ENCODE data around the gene MSMB. TPM values are rescaled to one million over a fixed set of nuclear protein-coding genes. Genes with fewer than 3 reads are reported as not detected.
"Not testable (repeated sequence)": the region's sequence is repeated elsewhere in the genome, so short reads cannot be mapped to it uniquely, and the experiment has no call there.

Gene MSMB
- total RNA-seq, 1 donor from 2014 or later = not detected

DNA sequence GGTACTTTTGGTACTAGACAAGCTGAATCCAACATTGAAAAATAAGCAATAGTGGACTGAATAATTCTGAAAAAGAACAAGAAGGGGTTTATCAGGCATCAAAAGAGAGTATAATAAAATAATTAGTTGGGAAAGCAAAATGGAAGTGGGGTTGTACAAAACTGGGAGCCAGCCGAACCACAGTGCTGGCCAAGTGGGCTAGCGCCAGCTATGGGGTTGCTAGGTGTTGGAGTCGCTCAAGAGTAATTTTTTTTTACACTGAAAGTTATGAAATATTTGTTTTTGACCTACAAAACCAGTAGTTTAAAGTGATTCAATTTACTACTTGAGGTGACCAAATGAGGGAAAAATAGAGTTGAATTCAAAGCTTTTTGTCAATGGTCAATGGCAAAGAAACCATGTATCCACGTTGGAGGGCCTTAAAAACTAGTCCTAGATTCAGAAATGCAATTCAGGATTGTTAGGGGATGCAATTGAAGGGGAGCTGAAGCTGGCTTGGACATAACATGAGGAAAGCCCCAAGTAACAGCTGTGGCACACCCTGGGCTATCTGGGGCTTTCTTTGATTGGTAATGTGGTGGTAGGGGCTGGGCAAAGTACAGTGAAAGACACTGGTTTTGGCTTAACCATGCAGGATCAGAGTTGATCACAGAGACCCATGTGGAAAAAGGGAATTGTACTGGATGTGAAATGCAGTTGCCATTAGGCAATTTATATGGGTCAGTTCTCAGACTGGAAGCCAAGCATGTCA, 28.3 kb upstream of the MSMB start:
- intact Hi-C loops (cut with DNase I) = no loop called here
- ATAC-seq = no peak
- no peak for DNase-seq (ENCODE audit: missing footprints)

DNA sequence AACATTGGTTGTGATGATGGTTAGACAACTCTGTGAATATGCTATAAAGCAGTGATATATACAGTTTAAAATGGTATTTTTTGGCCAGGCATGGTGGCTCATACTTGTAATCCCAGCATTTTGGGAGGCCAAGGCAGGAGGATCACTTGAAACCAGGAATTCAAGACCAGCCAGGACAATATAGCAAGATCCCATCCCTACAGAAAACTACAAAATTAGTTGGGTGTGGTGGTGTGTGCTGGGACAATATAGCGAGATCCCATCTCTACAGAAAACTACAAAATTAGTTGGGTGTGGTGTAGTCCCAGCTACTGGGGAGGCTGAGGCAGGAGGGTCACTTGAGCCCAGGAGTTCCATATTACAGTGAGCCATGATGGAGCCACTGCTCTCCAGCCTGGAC, 27.5 kb upstream of the MSMB start:
- intact Hi-C loops (cut with DNase I) = no loop called here
- no peak for ATAC-seq
- no peak for DNase-seq (ENCODE audit: missing footprints)

DNA sequence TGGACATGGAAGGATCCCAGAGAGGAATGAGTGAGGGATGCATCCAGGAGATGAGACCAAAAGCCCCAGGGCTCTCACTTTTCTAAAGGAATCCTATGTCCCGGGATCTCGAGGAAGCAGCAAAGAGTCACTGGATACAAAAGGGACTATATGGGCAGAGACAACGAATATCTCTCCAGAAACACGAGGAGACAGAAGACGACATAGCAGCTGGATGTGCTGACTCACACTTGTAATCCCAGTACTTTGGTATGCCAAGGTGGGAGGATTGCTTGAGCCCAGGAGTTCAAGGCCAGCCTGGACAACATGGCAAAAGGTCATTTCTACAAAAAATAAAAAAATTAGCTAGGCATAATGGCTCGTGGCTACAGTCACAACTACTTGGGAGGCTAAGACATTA, 24.7 kb upstream of the MSMB start:
- ATAC-seq (no peak), DNase-seq (ENCODE audit: missing footprints) (no peak)
- intact Hi-C loops (cut with DNase I) = no loop called here

DNA sequence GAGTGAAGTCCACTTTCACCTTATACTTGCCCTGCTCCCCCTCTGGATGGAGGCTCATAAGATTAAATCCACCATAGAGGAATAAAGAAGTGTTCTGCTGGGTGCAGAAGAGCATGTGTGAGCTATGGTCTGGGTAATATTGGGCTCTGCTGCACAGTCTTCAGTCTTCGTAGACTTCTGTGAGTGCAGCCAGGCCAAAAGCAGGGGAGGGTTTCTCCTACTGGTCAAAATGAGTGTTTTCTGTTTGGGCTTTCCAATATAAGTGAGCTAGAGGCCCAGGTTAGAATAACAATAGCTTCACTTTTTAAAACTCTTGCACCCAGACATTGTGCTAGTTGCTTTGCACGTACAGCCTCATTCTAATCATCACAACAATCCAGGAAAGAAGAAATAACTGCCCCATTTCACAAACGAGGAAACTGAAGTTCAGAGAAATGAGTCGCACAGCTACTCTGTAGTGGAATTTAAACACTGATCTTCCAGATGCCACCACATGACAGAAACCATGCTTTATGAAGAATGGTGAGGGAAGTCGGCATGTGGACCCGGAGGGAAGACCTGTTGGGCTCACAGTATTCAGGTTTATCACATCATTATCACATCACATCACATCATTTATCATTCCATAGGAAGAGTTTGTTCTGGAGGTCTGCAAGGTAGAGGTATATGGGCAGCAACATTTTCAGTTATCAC, 23.8 kb upstream of the MSMB start:
- DNase-seq (ENCODE audit: missing footprints) (no peak), ATAC-seq (no peak)
- intact Hi-C loops (cut with DNase I) = no loop called here

DNA sequence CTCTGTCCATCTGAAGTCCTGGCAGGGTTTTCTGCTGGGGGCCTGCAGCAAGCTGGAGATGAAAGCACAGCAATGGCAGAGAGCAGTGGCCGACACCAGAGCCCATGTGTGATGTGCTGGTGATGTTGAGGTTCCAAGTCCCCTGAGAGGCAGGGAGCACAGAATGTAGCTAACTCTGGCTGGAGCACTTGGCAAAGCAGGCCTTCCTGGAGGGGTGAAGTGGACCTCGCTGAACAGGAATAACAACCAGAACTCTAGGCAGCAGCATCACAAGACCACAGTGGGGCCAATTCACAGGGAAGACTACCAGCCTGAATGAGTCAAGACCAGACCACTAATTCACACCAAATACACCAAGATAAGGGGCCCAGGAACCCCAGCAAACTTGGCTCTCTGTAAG, 22.8 kb upstream of the MSMB start:
- ATAC-seq (no peak), DNase-seq (ENCODE audit: missing footprints) (no peak)
- intact Hi-C loops (cut with DNase I) = no loop called here

DNA sequence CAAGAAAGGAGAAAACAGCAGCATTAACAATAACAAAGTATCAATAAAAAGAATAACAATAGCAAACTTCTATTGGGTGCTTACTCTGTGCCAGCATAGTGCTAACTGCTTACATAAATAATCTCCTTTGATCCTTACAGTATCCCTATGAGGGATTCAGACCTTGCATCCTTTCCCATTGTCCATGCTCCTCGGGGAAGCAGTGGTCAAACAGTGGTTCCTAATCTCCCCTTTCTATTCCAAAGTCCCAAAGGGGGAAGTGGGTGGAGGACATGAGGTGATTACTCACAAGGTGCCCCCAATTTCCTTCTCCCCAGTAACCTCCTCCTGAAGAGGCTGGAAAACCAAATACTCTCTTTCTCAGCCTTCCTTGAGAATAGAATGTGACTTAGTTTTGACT, 22.0 kb upstream of the MSMB start:
- no peak for ATAC-seq
- intact Hi-C loops (cut with DNase I) = no loop called here
- no peak for DNase-seq (ENCODE audit: missing footprints)

DNA sequence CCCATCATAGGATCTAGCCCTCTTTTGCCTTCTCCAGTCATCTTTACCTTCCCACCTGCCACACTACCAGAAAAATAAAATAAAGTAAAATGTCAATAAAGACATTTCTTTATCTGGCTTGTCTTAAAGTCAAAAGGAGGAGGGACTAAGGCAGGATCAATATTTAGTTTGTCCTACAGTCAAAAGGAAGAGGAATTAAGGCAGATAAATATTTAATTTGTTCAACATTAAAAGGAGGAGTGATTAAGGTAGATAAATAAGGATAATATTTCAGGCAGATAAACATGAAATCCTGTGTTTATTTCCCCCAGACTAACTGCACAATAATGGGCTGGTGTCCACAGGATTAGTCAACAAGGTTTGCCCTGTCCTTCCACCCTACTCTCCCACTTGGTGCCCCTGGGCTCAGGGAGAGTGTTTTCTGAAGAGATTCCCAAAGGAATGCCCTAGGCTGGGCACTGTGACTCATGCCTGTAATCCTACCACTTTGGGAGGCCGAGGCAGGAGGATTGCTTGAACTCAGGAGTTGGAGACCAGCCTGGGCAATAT, 18.3 kb upstream of the MSMB start:
- no peak for DNase-seq (ENCODE audit: missing footprints)
- no peak for ATAC-seq
- intact Hi-C loops (cut with DNase I) = no loop called here

DNA sequence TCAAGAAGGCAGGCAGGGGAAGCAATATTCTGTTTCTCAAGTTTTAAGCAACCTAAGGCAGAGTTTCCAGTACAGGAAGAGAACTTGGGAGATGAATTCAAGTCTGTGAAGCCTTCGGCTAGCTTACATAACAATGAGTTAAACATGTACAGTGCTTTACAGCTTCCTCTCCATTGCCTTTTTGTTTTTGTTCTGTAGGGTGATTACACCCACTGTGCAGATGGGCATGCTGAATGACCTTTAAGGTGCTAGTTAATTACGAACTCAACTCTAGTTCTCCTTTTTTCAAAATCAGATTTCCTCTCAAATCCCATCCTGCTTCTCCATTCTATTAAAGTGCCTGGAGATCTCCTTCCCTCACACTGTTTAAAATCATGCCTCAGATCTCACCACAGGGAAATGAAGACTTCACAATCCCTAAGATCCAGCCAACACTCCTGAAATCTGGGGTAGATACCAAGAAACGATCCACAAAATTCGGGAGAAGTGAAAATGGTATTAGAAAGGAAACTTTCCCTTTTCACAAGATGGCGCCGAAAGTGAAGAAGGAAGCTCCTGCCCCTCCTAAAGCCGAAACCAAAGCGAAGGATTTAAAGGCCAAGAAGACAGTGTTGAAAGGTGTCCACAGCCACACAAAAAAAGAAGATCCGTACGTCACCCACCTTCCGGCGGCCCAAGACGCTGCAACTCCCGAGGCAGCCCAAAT, 16.8 kb upstream of the MSMB start:
- ATAC-seq (no peak), DNase-seq (ENCODE audit: missing footprints) (no peak)
- intact Hi-C loops (cut with DNase I) = no loop called here

DNA sequence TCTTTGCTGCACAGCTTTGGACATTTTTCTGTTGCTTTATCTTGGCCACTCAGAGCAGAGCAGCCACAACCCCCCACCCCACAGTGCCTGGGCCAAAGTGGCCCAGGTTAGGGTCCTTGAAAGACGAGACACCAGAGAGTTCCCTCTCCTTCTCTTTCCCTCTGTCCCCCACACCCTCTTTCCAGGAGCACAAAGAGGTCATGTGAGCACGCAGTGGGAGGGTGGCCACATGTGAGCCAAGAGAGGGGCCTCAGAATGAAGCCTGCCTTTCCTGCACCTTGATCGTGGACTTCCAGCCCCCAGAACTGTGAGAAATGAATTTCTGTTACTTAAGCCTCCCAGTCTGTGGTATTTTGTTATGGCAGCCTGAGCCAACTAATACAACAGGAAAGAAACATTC, 14.6 kb upstream of the MSMB start:
- ATAC-seq (no peak), DNase-seq (ENCODE audit: missing footprints) (no peak)
- intact Hi-C loops (cut with DNase I) = no loop called here

DNA sequence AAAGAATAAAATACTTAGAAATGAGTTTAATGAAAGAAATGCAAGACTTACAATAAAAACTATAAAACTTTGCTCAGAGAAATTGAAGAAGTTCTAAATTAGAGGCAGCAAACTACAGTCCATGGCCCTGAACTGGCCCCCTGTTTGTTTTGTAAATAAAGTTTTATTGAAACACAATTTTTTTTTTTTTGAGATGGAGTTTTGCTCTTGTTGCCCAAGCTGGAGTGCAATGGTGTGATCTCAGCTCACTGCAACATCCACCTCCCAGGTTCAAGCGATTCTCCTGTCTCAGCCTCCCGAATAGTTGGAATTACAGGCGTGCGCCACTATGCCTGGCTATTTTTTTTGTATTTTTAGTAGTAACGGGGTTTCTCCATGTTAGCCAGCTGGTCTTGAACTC, 11.9 kb upstream of the MSMB start:
- ATAC-seq; DNase-seq (ENCODE audit: missing footprints); intact Hi-C loops (cut with DNase I): not testable (repeated sequence)

DNA sequence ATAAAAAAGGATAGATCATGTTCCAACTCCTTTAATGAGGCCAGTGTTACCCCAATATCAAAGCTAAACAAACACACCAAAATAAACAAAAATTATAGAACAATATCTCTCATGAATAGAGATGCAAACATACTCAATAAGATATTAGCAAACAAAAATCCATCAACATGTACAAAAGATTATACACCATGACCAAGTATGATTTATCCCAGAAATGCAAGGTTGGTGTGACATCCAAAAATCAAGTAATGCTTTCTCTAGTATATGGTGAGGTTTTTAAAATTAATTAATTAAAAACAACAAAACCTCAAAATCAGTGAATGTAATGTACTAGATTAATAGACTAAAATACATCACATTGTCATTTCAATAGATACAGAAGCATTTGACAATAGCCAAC, 11.0 kb upstream of the MSMB start:
- ATAC-seq (no peak), DNase-seq (ENCODE audit: missing footprints) (no peak)
- intact Hi-C loops (cut with DNase I) = no loop called here

DNA sequence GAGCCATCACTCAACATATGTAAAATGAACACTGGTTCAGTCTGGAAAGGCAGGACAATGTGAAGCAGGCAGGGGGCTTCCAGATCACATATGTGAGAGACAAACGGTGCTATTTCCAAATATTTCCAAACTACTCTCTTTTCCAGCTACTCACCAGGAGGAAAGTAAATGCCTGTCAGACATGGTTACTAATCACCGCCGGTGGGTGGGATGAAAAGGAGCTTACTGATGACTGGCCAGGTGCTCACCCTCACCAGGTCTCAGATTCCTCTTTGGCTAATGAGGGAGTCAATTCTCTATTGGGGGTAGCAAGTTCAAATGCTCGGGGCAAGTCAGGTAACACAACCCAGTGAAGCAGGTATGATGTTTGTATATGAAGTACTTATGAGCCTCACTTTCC, 9.7 kb upstream of the MSMB start:
- DNase-seq (ENCODE audit: missing footprints) = no peak
- ATAC-seq = no peak
- intact Hi-C loops (cut with DNase I) = no loop called here

DNA sequence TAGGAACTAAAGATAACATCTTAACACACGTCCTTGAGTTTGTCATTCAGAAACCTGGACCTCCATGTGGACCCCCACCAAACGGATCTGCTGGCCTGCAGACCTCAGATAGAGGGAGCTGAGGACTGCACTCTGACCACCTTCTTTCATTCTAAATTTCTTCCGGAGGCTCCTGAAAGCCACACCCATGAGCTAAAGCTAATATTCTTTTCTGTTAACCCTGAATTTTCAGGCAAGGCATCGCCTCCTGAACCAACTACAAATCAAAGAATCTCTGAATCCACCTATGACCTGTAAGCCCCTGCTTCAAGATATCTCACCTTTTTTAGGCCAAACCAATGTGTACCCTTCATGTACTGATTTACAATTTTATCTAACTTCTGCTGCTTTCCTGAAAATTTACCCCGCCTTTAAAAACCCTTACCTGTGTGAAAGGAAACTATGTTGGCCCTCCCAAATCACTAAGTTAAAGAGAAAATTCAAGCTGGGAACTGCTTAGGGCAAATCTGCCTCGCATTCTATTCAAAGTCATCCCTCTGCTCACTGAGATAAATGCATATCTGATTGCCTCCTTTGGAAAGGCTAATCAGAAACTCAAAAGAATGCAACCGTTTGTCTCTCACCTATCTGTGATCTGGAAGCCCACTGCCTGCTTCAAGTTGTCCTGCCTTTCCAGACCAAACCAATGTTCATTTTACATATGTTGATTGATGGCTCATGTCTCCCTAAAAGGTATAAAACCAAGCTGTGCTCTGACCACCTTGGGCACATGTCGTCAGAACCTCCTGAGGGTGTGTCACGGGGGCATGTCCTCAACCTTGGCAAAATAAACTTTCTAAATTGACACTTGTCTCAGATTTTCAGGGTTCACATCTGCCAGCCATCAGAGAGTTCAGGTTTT, 7.7 kb upstream of the MSMB start:
- intact Hi-C loops (cut with DNase I) = no loop called here
- no peak for ATAC-seq

DNA sequence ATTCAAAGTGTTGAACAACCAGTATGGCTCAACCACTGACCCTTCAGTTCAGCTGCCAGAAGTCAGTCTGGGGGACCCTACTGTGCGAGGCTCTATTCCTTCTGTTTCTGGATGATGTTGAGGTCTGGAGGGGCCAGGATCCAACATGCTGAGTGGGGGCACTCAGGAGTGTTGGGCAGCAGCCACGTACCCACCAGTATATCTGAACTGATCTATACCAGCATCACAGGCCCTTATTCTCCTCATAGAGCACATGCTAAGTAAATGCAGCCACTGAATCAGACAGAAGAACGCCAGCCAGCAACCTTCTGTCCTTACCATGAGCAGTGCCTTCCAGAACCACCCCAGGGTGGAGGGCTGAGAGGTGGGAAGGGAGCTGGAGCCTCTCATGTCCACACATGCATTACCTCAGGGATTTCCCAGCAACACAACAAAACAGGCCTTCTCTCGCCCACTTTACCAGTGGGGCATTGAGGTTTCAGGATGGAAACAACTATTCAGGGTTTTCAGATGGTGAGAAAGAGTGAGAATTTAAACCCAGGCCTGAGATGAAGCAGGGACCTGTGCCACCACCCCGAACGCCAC, 6.8 kb upstream of the MSMB start:
- intact Hi-C loops (cut with DNase I) = no loop called here
- DNase-seq (ENCODE audit: missing footprints) = no peak
- ATAC-seq = no peak

More for the DNA sequence above, 7.7 kb upstream of the MSMB start:
- no peak for DNase-seq (ENCODE audit: missing footprints)

DNA sequence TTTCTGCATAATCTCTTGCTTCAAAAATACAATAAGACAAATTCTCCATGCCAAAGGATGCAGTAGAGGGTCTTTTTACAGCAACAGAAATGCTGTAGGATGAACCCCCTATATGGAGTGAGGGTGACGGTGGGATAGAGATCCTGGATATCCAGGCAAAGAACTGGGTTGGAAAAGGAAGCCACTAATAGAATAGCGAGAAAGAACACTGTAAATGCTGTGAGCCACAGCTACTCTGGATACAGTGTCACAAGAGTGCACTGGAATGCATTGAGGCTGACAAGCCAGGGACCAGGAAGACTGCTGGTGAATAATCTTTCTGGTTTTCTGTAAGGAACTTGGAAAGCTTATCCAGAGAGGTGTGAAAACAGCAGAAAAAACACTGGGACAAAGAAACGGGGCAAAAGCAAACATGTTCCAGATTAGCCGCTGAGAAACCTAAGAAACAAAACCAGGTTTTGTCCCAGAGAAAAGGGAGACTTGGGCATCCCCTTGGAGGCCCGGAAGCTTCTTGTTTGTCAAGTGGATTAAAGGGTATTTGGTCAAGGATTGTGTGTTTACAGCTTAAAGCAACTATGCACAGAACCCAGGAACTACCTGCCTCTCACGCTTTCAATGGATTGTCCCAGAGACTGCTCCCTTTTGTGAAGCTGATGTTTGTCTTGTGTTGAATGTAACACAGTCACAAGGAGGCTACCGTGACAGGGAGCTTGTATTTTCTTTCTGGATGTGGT, 6.2 kb upstream of the MSMB start:
- ATAC-seq = no peak
- intact Hi-C loops (cut with DNase I) = no loop called here
- no peak for DNase-seq (ENCODE audit: missing footprints)

DNA sequence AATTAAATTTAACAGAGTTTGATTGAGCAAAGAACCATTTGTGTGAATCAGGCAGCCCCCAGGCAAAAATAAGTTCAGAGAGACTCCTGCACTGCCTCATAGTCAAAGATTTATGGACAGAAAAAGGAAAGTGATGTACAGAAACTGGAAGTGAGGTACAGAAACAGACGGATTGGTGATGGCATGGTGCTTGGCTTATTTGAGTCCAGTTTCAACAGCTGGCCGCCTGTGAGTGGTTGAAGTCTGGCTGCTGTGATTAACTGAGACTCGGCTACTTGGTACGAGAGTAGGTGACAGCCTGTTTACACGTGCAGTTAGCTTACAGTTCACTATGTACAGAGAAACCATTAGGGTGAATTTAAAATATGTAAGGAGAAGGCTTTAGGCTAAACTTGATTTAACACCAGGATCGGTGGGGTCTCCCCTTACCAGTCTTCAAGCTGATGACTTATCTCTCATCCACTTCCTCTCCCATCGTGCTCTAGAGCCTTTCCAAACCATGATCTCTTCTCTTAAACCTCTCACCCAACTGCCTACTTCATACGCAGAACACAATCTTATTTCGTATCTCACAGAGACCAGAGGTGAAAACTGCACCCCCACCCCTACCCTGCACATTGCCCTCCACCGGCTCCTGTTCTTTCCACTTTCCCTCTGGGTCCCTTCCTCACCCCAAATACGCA, 5.0 kb upstream of the MSMB start:
- intact Hi-C loops (cut with DNase I) = no loop called here
- no peak for ATAC-seq
- DNase-seq (ENCODE audit: missing footprints) = no peak

DNA sequence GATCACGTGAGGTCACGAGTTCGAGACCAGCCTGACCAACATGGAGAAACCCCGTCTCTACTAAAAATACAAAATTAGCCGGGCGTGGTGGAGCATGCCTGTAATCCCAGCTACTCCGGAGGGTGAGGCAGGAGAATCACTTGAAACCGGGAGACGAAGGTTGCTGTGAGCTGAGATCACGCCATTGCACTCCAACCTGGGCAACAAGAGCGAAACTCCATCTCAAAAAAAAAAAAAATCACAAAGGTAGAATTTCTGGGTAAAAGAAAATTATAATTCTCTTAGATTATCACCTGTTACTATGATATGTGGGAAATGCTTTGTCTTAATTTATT, 3.4 kb upstream of the MSMB start:
- intact Hi-C loops (cut with DNase I); DNase-seq (ENCODE audit: missing footprints); ATAC-seq: not testable (repeated sequence)
